Large intestine (tissue), 3 donors: ENCODE results near the gene MKKS. TPM values are rescaled to one million over a fixed set of nuclear protein-coding genes. Genes with fewer than 3 reads are reported as not detected.
"Not testable (repeated sequence)": the region's sequence is repeated elsewhere in the genome, so short reads cannot be mapped to it uniquely, and the experiment has no call there.

Experiments used
- DNase-seq, 2 donors: peaks; one replicate each; pipeline versions ENCODE4 v3.0.0 to v3.0.0-alpha.2; 2013
- H3K27ac ChIP-seq: one replicate; pipeline ENCODE4 v1.5.1; 2013; ENCODE audit warnings: low read length
- H3K27me3 ChIP-seq: 2 replicates; pipeline ENCODE4 v1.6.1; 2013; ENCODE audit warnings: low read length; ENCODE audit not compliant: control insufficient read depth, insufficient read depth
- H3K36me3 ChIP-seq: 2 replicates; pipeline ENCODE4 v1.6.1; 2013; ENCODE audit warnings: low read length; ENCODE audit not compliant: control insufficient read depth, insufficient read depth
- H3K4me1 ChIP-seq: one replicate; pipeline ENCODE4 v1.6.1; 2013; ENCODE audit warnings: low read length; ENCODE audit not compliant: control insufficient read depth, insufficient read depth
- H3K4me3 ChIP-seq: one replicate; pipeline ENCODE4 v1.5.1; 2013; ENCODE audit warnings: low read length
- H3K9me3 ChIP-seq: one replicate; pipeline ENCODE4 v1.6.1; 2013; ENCODE audit warnings: mild to moderate bottlenecking, low read depth, low read length, moderate library complexity; ENCODE audit not compliant: control insufficient read depth
- WGBS: methylation state at CpG from one replicate; pipeline ENCODE4 v1.1.5; 2013; ENCODE audit warnings: low lambda C conversion rate; ENCODE audit not compliant: insufficient coverage; 5-methylcytosine and 5-hydroxymethylcytosine counted together
- polyA plus RNA-seq: library from polyadenylated mRNA; unstranded; fragments of 120-200 nt; gene quantifications from one replicate; pipeline ENCODE4 v1.2.1, GENCODE V29; 2013

The MKKS gene
- polyA plus RNA-seq, 1 donor, result 24.1 TPM

- not testable (repeated sequence) for H3K27me3 ChIP-seq, H3K4me1 ChIP-seq, H3K9me3 ChIP-seq, H3K4me3 ChIP-seq, H3K36me3 ChIP-seq, H3K27ac ChIP-seq, DNase-seq
- no CpG with 5 or more reads among the region's 32 CpGs for WGBS
Observed at GRCh38 chr20:10394752-10395151, 39.3 kb downstream of the MKKS start.

- Histone ChIP-seq H3K27ac (no peak overlapping the region), H3K4me3 (no peak overlapping the region), H3K9me3 (peaks cover 3% of the 10 kb centered on the region), H3K4me1 (no peaks in the 10 kb centered on the region), H3K27me3 (no peaks in the 10 kb centered on the region), H3K36me3 (no peaks in the 10 kb centered on the region)
- DNase-seq, result no peak
- WGBS, result 100% methylated on average over 1 of the region's 2 CpGs
Observed at GRCh38 chr20:10390709-10391108, 43.3 kb downstream of the MKKS start.

GRCh38 chr20:10388597-10388996, 45.4 kb downstream of the MKKS start:
- no peaks in the 10 kb centered on the region for H3K9me3 ChIP-seq
- WGBS, result 60% methylated on average over 1 of the region's 4 CpGs
- no peaks in the 10 kb centered on the region for H3K4me1 ChIP-seq
- H3K27ac ChIP-seq, result no peak overlapping the region
- no peak for DNase-seq
- no peak overlapping the region for H3K4me3 ChIP-seq
- no peaks in the 10 kb centered on the region for H3K36me3 ChIP-seq
- no peaks in the 10 kb centered on the region for H3K27me3 ChIP-seq

GRCh38 chr20:10387686-10388085, 46.3 kb downstream of the MKKS start:
- no peaks in the 10 kb centered on the region for H3K9me3 ChIP-seq
- no peak overlapping the region for H3K4me3 ChIP-seq
- H3K27ac ChIP-seq, result no peak overlapping the region
- WGBS, result 83% methylated on average over 4 of the region's 4 CpGs
- no peaks in the 10 kb centered on the region for H3K4me1 ChIP-seq
- no peaks in the 10 kb centered on the region for H3K27me3 ChIP-seq
- no peak for DNase-seq
- H3K36me3 ChIP-seq, result no peaks in the 10 kb centered on the region

GRCh38 chr20:10385850-10386544, 48.0 kb downstream of the MKKS start:
- no peak overlapping the region for H3K4me3 ChIP-seq
- no peaks in the 10 kb centered on the region for H3K36me3 ChIP-seq
- H3K9me3 ChIP-seq, result no peaks in the 10 kb centered on the region
- WGBS, result 78% methylated on average over 2 of the region's 4 CpGs
- H3K27ac ChIP-seq, result no peak overlapping the region
- H3K27me3 ChIP-seq, result no peaks in the 10 kb centered on the region
- DNase-seq, result no peak
- H3K4me1 ChIP-seq, result no peaks in the 10 kb centered on the region

- no peak overlapping the region for H3K4me3 ChIP-seq
- no CpG with 5 or more reads among the region's 2 CpGs for WGBS
- no peaks in the 10 kb centered on the region for H3K27me3 ChIP-seq
- H3K36me3 ChIP-seq, result no peaks in the 10 kb centered on the region
- H3K4me1 ChIP-seq, result no peaks in the 10 kb centered on the region
- no peak overlapping the region for H3K27ac ChIP-seq
- no peak for DNase-seq
- no peaks in the 10 kb centered on the region for H3K9me3 ChIP-seq
Observed at GRCh38 chr20:10381477-10381876, 52.5 kb downstream of the MKKS start.

- H3K27me3 ChIP-seq, result no peaks in the 10 kb centered on the region
- WGBS, result 80% methylated on average over 1 of the region's 7 CpGs
Observed at GRCh38 chr20:10379761-10380160, 54.3 kb downstream of the MKKS start.

GRCh38 chr20:10376270-10377075, 57.5 kb downstream of the MKKS start:
- no peak overlapping the region for H3K27ac ChIP-seq

More at GRCh38 chr20:10379761-10380160, 54.3 kb downstream of the MKKS start:
- Histone ChIP-seq H3K27ac (no peak overlapping the region), H3K36me3 (no peaks in the 10 kb centered on the region), H3K4me1 (no peaks in the 10 kb centered on the region), H3K9me3 (no peaks in the 10 kb centered on the region), H3K4me3 (no peak overlapping the region)
- no peak for DNase-seq

GRCh38 chr20:10375191-10375590, 58.8 kb downstream of the MKKS start:
- H3K4me3 ChIP-seq, result no peak overlapping the region
- H3K36me3 ChIP-seq, result no peaks in the 10 kb centered on the region
- WGBS, result 100% methylated on average over 1 of the region's 2 CpGs
- H3K4me1 ChIP-seq, result no peaks in the 10 kb centered on the region
- DNase-seq, result no peak
- H3K9me3 ChIP-seq, result no peaks in the 10 kb centered on the region
- H3K27ac ChIP-seq, result no peak overlapping the region
- no peaks in the 10 kb centered on the region for H3K27me3 ChIP-seq

More at GRCh38 chr20:10376270-10377075, 57.5 kb downstream of the MKKS start:
- Histone ChIP-seq H3K9me3 (no peaks in the 10 kb centered on the region), H3K4me1 (no peaks in the 10 kb centered on the region), H3K36me3 (no peaks in the 10 kb centered on the region), H3K27me3 (no peaks in the 10 kb centered on the region), H3K4me3 (no peak overlapping the region)
- no peak for DNase-seq
- WGBS, result no CpG with 5 or more reads among the region's 6 CpGs

- Histone ChIP-seq H3K4me3 (no peak overlapping the region), H3K9me3 (no peaks in the 10 kb centered on the region), H3K27ac (no peak overlapping the region), H3K36me3 (no peaks in the 10 kb centered on the region), H3K27me3 (no peaks in the 10 kb centered on the region), H3K4me1 (no peaks in the 10 kb centered on the region)
- 67% methylated on average over 1 of the region's 2 CpGs for WGBS
- DNase-seq, result no peak
Observed at GRCh38 chr20:10374036-10374435, 60.0 kb downstream of the MKKS start.
